Measurements from ENCODE around the gene SRD5A1. TPM values are rescaled to one million over a fixed set of nuclear protein-coding genes. Genes with fewer than 3 reads are reported as not detected.

Gene SRD5A1
- total and polyA plus RNA-seq, 8 donors, result 1.3 to 12.8 (median 4.2) TPM; not detected in 1

DNA sequence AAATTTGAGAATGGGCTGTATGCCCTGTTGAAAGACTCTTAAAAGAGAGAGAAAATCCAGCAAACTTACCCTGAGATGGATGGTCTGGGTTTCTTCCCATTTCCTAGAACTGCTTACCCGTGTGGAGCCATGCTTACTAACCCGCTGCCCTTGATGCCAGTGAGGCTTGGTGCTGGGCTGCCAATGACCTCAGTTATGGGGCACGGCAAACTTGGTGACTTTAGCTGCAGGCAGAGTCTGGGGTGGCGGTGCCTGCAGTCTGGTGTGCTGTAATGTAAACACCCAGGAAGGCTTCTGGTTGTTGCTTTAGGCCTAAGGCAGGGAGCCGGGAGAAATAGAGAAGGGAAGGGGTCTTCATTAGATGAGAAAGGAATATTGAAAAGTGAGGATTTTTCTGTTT lies 72.7 kb downstream of the SRD5A1 start:
- intact Hi-C loops (cut with DNase I; ENCODE audit: low total_unique reads), result no loop called here
- DNase-seq, result no peak

DNA sequence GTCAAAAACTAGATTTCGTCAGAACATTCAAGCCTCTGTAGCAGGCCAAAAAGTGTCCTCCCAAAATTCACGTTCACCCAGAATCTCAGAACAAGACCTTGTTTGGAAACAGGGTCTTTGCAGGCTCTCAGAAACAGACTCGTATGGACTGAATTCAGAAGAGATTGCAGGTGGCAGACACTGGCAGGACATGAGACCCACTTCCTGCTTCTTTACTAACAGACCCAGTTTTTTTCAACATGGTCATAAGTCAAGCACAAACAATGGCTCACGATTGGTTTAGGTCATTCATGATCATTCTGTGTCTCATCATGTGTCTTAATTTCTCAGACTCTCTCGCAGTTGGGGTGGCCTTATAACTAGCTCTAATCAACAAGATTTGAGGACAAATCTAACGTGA lies 74.6 kb downstream of the SRD5A1 start:
- Histone ChIP-seq H3K36me3 (no peaks in the 10 kb centered on the region), H3K9me3 (no peaks in the 10 kb centered on the region), H3K4me1 (peaks cover 5 to 34% (median 15%) of the 10 kb centered on the region in 4 donors), H3K27ac (no peak overlapping the region), H3K4me3 (no peak overlapping the region), H3K27me3 (no peaks in the 10 kb centered on the region)
- 64 to 80% (median 72%) methylated on average over 6 of the region's 6 CpGs for WGBS, 5 donors
- TF ChIP-seq POLR2A (IDR thresholded peaks at IDR 0.05), result no peak
- intact Hi-C loops (cut with DNase I; ENCODE audit: low total_unique reads), result no loop called here
- no peak for DNase-seq

More for the DNA sequence above, 72.7 kb downstream of the SRD5A1 start:
- TF ChIP-seq EP300 (IDR thresholded peaks at IDR 0.05), result no peak
- Histone ChIP-seq H3K36me3 (no peaks in the 10 kb centered on the region), H3K4me3 (no peak overlapping the region), H3K9me3 (no peaks in the 10 kb centered on the region), H3K27me3 (peaks cover 0 to 6% (median 0%) of the 10 kb centered on the region in 3 donors), H3K27ac (peak overlapping the region in 1 of 5 donors; percentile 85), H3K4me1 (peaks cover 0 to 26% (median 5%) of the 10 kb centered on the region in 4 donors)
- WGBS, 5 donors, result 67 to 87% (median 76%) methylated on average over 5 of the region's 5 CpGs

GRCh38 chr5:6708814-6709213 lies 75.6 kb downstream of the SRD5A1 start:
- H3K9me3 ChIP-seq, result no peaks in the 10 kb centered on the region
- no peak for DNase-seq
- H3K27me3 ChIP-seq, result no peaks in the 10 kb centered on the region
- 42 to 75% (median 53%) methylated on average over 1 of the region's 1 CpG for WGBS, 5 donors
- no peak overlapping the region for H3K27ac ChIP-seq
- H3K4me3 ChIP-seq, result no peak overlapping the region
- intact Hi-C loops (cut with DNase I; ENCODE audit: low total_unique reads), result no loop called here
- TF ChIP-seq POLR2A (IDR thresholded peaks at IDR 0.05), result no peak
- no peak for TF ChIP-seq POLR2AphosphoS5 (IDR thresholded peaks at IDR 0.05)
- TF ChIP-seq EP300 (IDR thresholded peaks at IDR 0.05), result no peak
- peaks cover 5 to 32% (median 15%) of the 10 kb centered on the region in 4 donors for H3K4me1 ChIP-seq
- H3K36me3 ChIP-seq, result no peaks in the 10 kb centered on the region

- TF ChIP-seq POLR2A (IDR thresholded peaks at IDR 0.05) (no peak), EP300 (IDR thresholded peaks at IDR 0.05) (no peak), POLR2AphosphoS5 (IDR thresholded peaks at IDR 0.05) (no peak), CTCF (IDR thresholded peaks at IDR 0.05) (no peak)
- no peak for DNase-seq
- Histone ChIP-seq H3K4me1 (peaks cover 6 to 25% (median 16%) of the 10 kb centered on the region in 4 donors), H3K9me3 (no peaks in the 10 kb centered on the region), H3K27ac (no peak overlapping the region), H3K36me3 (no peaks in the 10 kb centered on the region), H3K4me3 (no peak overlapping the region), H3K27me3 (no peaks in the 10 kb centered on the region)
- WGBS, 5 donors, result 81 to 86% (median 84%) methylated on average over 5 of the region's 5 CpGs
- intact Hi-C loops (cut with DNase I; ENCODE audit: low total_unique reads), result no loop called here
Observed at GRCh38 chr5:6710070-6710469, 76.8 kb downstream of the SRD5A1 start.

DNA sequence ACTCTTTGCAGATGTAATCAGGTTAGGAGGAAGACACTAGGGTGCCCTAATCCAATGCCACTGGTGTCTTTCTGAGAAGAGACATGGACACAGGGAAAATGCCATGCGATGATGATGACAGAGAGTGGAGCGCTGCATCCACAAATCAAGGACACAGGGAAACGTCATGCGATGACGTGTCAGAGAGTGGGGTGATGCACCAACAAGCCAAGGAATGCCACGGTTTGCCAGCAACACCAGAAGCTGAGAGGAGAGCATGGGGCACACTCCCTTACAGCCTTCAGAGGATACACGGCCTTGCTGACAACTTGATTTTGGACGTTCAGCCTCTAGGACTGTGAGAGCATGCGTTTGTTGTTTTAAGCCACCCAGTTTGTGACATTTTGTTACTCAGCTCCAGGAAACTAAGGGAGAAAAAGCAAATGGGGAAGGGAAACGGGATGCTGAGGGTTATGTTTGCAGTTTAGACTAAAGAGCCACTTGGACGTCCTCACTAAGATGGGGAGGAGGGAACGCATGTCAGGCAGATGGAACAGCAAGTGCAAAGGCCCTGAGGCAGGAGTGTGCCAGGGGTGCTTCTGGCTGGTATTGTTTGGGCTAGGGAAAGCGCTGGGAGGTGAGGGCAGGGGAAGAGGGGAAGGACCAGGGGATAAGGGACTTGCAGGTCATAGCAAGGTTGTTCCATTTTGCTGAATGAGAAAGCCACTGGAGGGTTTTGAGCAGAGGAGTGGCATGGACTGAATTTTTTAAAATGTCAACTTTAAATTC lies 77.5 kb downstream of the SRD5A1 start:
- DNase-seq, result no peak
- Histone ChIP-seq H3K4me3 (no peak overlapping the region), H3K36me3 (no peaks in the 10 kb centered on the region), H3K9me3 (no peaks in the 10 kb centered on the region), H3K27me3 (no peaks in the 10 kb centered on the region), H3K27ac (no peak overlapping the region), H3K4me1 (peaks cover 13 to 25% (median 22%) of the 10 kb centered on the region in 4 donors)
- intact Hi-C loops (cut with DNase I; ENCODE audit: low total_unique reads), result no loop called here
- TF ChIP-seq POLR2A (IDR thresholded peaks at IDR 0.05), result no peak
- TF ChIP-seq POLR2AphosphoS5 (IDR thresholded peaks at IDR 0.05), result no peak
- TF ChIP-seq EP300 (IDR thresholded peaks at IDR 0.05), result no peak
- TF ChIP-seq CTCF (IDR thresholded peaks at IDR 0.05), result no peak
- WGBS, 5 donors, result 76 to 88% (median 82%) methylated on average over 13 of the region's 13 CpGs
